Heart right ventricle (tissue), 16 donors: ENCODE results near the gene CDH7. TPM values are rescaled to one million over a fixed set of nuclear protein-coding genes. Genes with fewer than 3 reads are reported as not detected.

ENCODE experiments used
- ATAC-seq, 8 donors: fragments of 200-7000 bp; cut with Tn5 transposase; one replicate each; pipeline ENCODE4 v1.9.1; 2020; ENCODE audit warnings: mild to moderate bottlenecking in 8 of 8, moderate library complexity in 8 of 8, moderate number of reproducible peaks in 1 of 8
- DNase-seq, 2 donors: peaks; one replicate each; pipeline ENCODE4 v3.0.0-alpha.2; 2020
- H3K27ac ChIP-seq, 10 donors: fragments of 200-600 bp; sonication (generic) in 2 of 10; one replicate each; pipeline versions ENCODE4 v1.5.0 to v1.8.0; 2020 to 2022; ENCODE audit warnings: mild to moderate bottlenecking in 3 of 10
- H3K27me3 ChIP-seq, 7 donors: fragments of 200-600 bp; one replicate each; pipeline ENCODE4 v1.8.0; 2021 to 2022; ENCODE audit warnings: mild to moderate bottlenecking in 2 of 7
- H3K36me3 ChIP-seq, 9 donors: fragments of 200-600 bp; sonication (generic) in 1 of 9; one replicate each; pipeline versions ENCODE4 v1.5.0 to v1.8.0; 2020 to 2022; ENCODE audit warnings: mild to moderate bottlenecking in 2 of 9
- H3K4me1 ChIP-seq, 9 donors: fragments of 200-600 bp; sonication (generic) in 1 of 9; one replicate each; pipeline versions ENCODE4 v1.5.0 to v1.8.0; 2020 to 2022; ENCODE audit warnings: mild to moderate bottlenecking in 4 of 9
- H3K4me3 ChIP-seq, 10 donors: fragments of 200-600 bp; sonication (generic) in 2 of 10; one replicate each; pipeline versions ENCODE4 v1.5.0 to v1.8.0; 2020 to 2022; ENCODE audit warnings: mild to moderate bottlenecking in 7 of 10, moderate library complexity in 2 of 10
- H3K9me3 ChIP-seq, 11 donors: fragments of 200-600 bp in 10 of 11; sonication (generic) in 2 of 11; one replicate each; pipeline versions ENCODE4 v1.5.0 to v1.8.0; 2013 to 2022; ENCODE audit warnings: mild to moderate bottlenecking in 2 of 11, control low read depth in 1 of 11, moderate library complexity in 1 of 11
- CTCF ChIP-seq, 9 donors: fragments of 200-600 bp; sonication (generic) in 2 of 9; IDR thresholded peaks; one replicate each; pipeline versions ENCODE4 v1.5.0 to v1.8.0; 2021 to 2022; ENCODE audit warnings: antibody characterized with exemption in 9 of 9, mild to moderate bottlenecking in 5 of 9, moderate library complexity in 1 of 9
- WGBS, 2 donors: extraction: QIAGEN DNeasy Blood & Tissue Kit; methylation state at CpG; one replicate each; pipeline ENCODE4 v1.1.7; 2013; ENCODE audit warnings: inconsistent platforms in 1 of 2; 5-methylcytosine and 5-hydroxymethylcytosine counted together
- intact Hi-C, 10 donors: fragments of 100-400 bp; cut with DNase I; formaldehyde crosslinking; loops; one replicate each; pipeline versions ENCODE4 v1.11.1 to v1.14.2; 2022
- polyA plus RNA-seq, 2 donors: library from polyadenylated mRNA; stranded (reverse); fragments of 200-250 nt; gene quantifications; one replicate each; pipeline ENCODE4 v1.2.3, GENCODE V29; 2013
- total RNA-seq, 10 donors: library from RNA; stranded (reverse); fragmentation: NEBNext Ultra II Directional in 3 of 10; extraction: Animal tissue kit (Norgen Biotek cat#: 25700) in 3 of 10; gene quantifications; one replicate each; pipeline versions ENCODE4 v1.2.1 to v1.2.4, GENCODE V29; 2021 to 2023
- donor health status: Arrhythmogenic right ventricular cardiomyopathy.
- donor health status: ischemic (EF 13 %, LVEDD 7.1; RV severe dilation, severe dysfunction).
- donor health status: healthy with polysubstance abuse.
- donor health status: DM: no; HTN: yes; CAD: no.
- donor health status: DM: no; HTN: no; CAD: no.
- donor health status: ischemic (EF 25% LVEDD 6.9; RV normal size, moderate dysfunction).
- donor health status: ischemic (EF 25% LVEDD 5.7; RV mildly dilated, moderate dysfunction).
- donor health status: healthy.
- donor health status: DM: yes; HTN: yes; CAD: no.
- donor health status: Ischemic cardiomyopathy.
- donor health status: ischemic (EF 35%, LVEDD 5.7; RV mildly dilated, moderate dysfunction).
- donor health status: nonischemic (EF 11% LVEDD 7.7; RV severe dilation, severe dysfunction).
- donor health status: DM: yes; HTN: yes; CAD: no.
- donor health status: PGD.
- donor health status: ischemic (EF 29% LVEDD 5.4; RV normal size, mild dysfunction).
- donor health status: nonischemic (EF 23%, LVEDD 6.1; RV moderate dilation, normal function).

CDH7 gene
- total and polyA plus RNA-seq, 12 donors = not detected

GRCh38 chr18:65746936-65747335 lies 3.9 kb upstream of the CDH7 start:
- ATAC-seq (no peak), DNase-seq (no peak)
- intact Hi-C loops = no loop called here
- H3K9me3 ChIP-seq = no peaks in the 10 kb centered on the region
- no peak for TF ChIP-seq CTCF (IDR thresholded peaks at IDR 0.05)
- peaks cover 0 to 39% (median 26%) of the 10 kb centered on the region in 7 donors for H3K27me3 ChIP-seq
- H3K27ac ChIP-seq = no peak overlapping the region
- peaks cover 0 to 3% (median 0%) of the 10 kb centered on the region in 9 donors for H3K4me1 ChIP-seq
- no peaks in the 10 kb centered on the region for H3K36me3 ChIP-seq
- H3K4me3 ChIP-seq = no peak overlapping the region
- 61 to 62% methylated on average over 3 of the region's 3 CpGs for WGBS, 2 donors

- no peaks in the 10 kb centered on the region for H3K36me3 ChIP-seq
- H3K27me3 ChIP-seq = peaks cover 0 to 40% (median 26%) of the 10 kb centered on the region in 7 donors
- no peak for TF ChIP-seq CTCF (IDR thresholded peaks at IDR 0.05)
- H3K27ac ChIP-seq = no peak overlapping the region
- H3K4me3 ChIP-seq = no peak overlapping the region
- H3K4me1 ChIP-seq = peaks cover 0 to 3% (median 0%) of the 10 kb centered on the region in 9 donors
- no peak for DNase-seq
- intact Hi-C loops = no loop called here
- no peaks in the 10 kb centered on the region for H3K9me3 ChIP-seq
- ATAC-seq = no peak
- WGBS, 2 donors = 67 to 74% methylated on average over 2 of the region's 2 CpGs
Observed at GRCh38 chr18:65748321-65748720, 2.5 kb upstream of the CDH7 start.

GRCh38 chr18:65749841-65750240 lies 971 bp upstream of the CDH7 start:
- DNase-seq (no peak), ATAC-seq (no peak)
- peaks cover 0 to 3% (median 0%) of the 10 kb centered on the region in 9 donors for H3K4me1 ChIP-seq
- H3K9me3 ChIP-seq = no peaks in the 10 kb centered on the region
- WGBS, 2 donors = 7 to 8% methylated on average over 8 of the region's 8 CpGs
- no peak overlapping the region for H3K27ac ChIP-seq
- intact Hi-C loops = no loop called here
- H3K36me3 ChIP-seq = no peaks in the 10 kb centered on the region
- no peak for TF ChIP-seq CTCF (IDR thresholded peaks at IDR 0.05)
- H3K4me3 ChIP-seq = peak overlapping the region in 5 of 10 donors; percentile 47 to 59 (median 55)
- H3K27me3 ChIP-seq = peaks cover 0 to 40% (median 26%) of the 10 kb centered on the region in 7 donors

GRCh38 chr18:65751155-65752085 lies 608 bp downstream of the CDH7 start:
- ATAC-seq (peak in 2 of 8 donors; percentile 25 to 29), DNase-seq (peak in 1 of 2 donors; percentile 5)
- H3K9me3 ChIP-seq = no peaks in the 10 kb centered on the region
- H3K4me3 ChIP-seq = peak overlapping the region; percentile 25 to 59 (median 44)
- intact Hi-C loops = no loop called here
- 7 to 8% methylated on average over 42 of the region's 42 CpGs for WGBS, 2 donors
- peaks cover 0 to 3% (median 0%) of the 10 kb centered on the region in 9 donors for H3K4me1 ChIP-seq
- H3K36me3 ChIP-seq = no peaks in the 10 kb centered on the region
- H3K27me3 ChIP-seq = peaks cover 0 to 40% (median 26%) of the 10 kb centered on the region in 7 donors
- no peak for TF ChIP-seq CTCF (IDR thresholded peaks at IDR 0.05)
- no peak overlapping the region for H3K27ac ChIP-seq
